GM18498 (cell line): ENCODE results near the gene P3H2.

Experiments used
- ATAC-seq: cut with Tn5 transposase; IDR thresholded peaks from one replicate; pipeline ENCODE4 v1.9.1; 2021; ENCODE audit warnings: mild to moderate bottlenecking, moderate library complexity; ENCODE audit not compliant: unreplicated experiment

Gene P3H2

GRCh38 chr3:189908646-189909045 is 212.1 kb downstream of the P3H2 start:
- ATAC-seq: no peak

- no peak for ATAC-seq
These were observed 212.9 kb downstream of the P3H2 start for GRCh38 chr3:189907803-189908202.
